Measurements from ENCODE around the gene GNPAT.

Gene GNPAT

GRCh38 chr1:231266811-231267322, 25.9 kb downstream of the GNPAT start:
- no peak for TF ChIP-seq CTCF (IDR thresholded peaks at IDR 0.05; ENCODE audit: low read depth, low read length)
- no peak for DNase-seq (ENCODE audit: low read depth, low spot score)
- in situ Hi-C loops (cut with HindIII; ENCODE audit: low sequenced_read_pairs) = no loop called here
- no peak overlapping the region for H3K4me3 ChIP-seq (ENCODE audit: low read depth, low read length)

GRCh38 chr1:231272173-231272572, 31.2 kb downstream of the GNPAT start:
- in situ Hi-C loops (cut with HindIII; ENCODE audit: low sequenced_read_pairs) = no loop called here
- TF ChIP-seq CTCF (IDR thresholded peaks at IDR 0.05; ENCODE audit: low read depth, low read length) = no peak
- H3K4me3 ChIP-seq (ENCODE audit: low read depth, low read length) = no peak overlapping the region
- DNase-seq (ENCODE audit: low read depth, low spot score) = no peak

- no peak overlapping the region for H3K4me3 ChIP-seq (ENCODE audit: low read depth, low read length)
- in situ Hi-C loops (cut with HindIII; ENCODE audit: low sequenced_read_pairs) = no loop called here
- no peak for TF ChIP-seq CTCF (IDR thresholded peaks at IDR 0.05; ENCODE audit: low read depth, low read length)
- peak; percentile 62 for DNase-seq (ENCODE audit: low read depth, low spot score)
These were observed 31.9 kb downstream of the GNPAT start for GRCh38 chr1:231272880-231273279.

GRCh38 chr1:231274119-231274825, 33.3 kb downstream of the GNPAT start:
- no peak for TF ChIP-seq CTCF (IDR thresholded peaks at IDR 0.05; ENCODE audit: low read depth, low read length)
- H3K4me3 ChIP-seq (ENCODE audit: low read depth, low read length) = no peak overlapping the region
- in situ Hi-C loops (cut with HindIII; ENCODE audit: low sequenced_read_pairs) = no loop called here
- peak; percentile 57 for DNase-seq (ENCODE audit: low read depth, low spot score)

GRCh38 chr1:231278100-231278790, 37.2 kb downstream of the GNPAT start:
- no peak for TF ChIP-seq CTCF (IDR thresholded peaks at IDR 0.05; ENCODE audit: low read depth, low read length)
- in situ Hi-C loops (cut with HindIII; ENCODE audit: low sequenced_read_pairs) = no loop called here
- H3K4me3 ChIP-seq (ENCODE audit: low read depth, low read length) = no peak overlapping the region
- DNase-seq (ENCODE audit: low read depth, low spot score) = no peak

GRCh38 chr1:231279081-231279480, 38.1 kb downstream of the GNPAT start:
- no peak overlapping the region for H3K4me3 ChIP-seq (ENCODE audit: low read depth, low read length)
- peak; percentile 62 for DNase-seq (ENCODE audit: low read depth, low spot score)
- in situ Hi-C loops (cut with HindIII; ENCODE audit: low sequenced_read_pairs) = no loop called here
- TF ChIP-seq CTCF (IDR thresholded peaks at IDR 0.05; ENCODE audit: low read depth, low read length) = no peak

Data from astrocyte of the spinal cord (primary cell).